Brain microvascular endothelial cell (primary cell): ENCODE measurements around the gene SMARCD3.

Experiments
- DNase-seq: peaks from one replicate; pipeline ENCODE4 v3.0.0-alpha.2; 2020
- H3K27ac ChIP-seq: fragments of 250-450 bp; sonication (Bioruptor Pico); 2 replicates; pipeline ENCODE4 v1.5.1; 2020; ENCODE audit warnings: mild to moderate bottlenecking, moderate library complexity
- H3K27me3 ChIP-seq: fragments of 250-450 bp; sonication (Bioruptor Pico); replicated peaks from 2 replicates; pipeline ENCODE4 v1.5.1; 2020; ENCODE audit warnings: mild to moderate bottlenecking
- H3K36me3 ChIP-seq: fragments of 250-450 bp; sonication (Bioruptor Pico); replicated peaks from 2 replicates; pipeline ENCODE4 v1.5.1; 2020; ENCODE audit warnings: mild to moderate bottlenecking
- H3K4me3 ChIP-seq: 2 replicates; pipeline ENCODE4 v1.5.1; 2011; ENCODE audit warnings: low read depth, mild to moderate bottlenecking, control low read depth, low read length, moderate library complexity
- CTCF ChIP-seq: IDR thresholded peaks from 2 replicates; pipeline ENCODE4 v1.5.1; 2011; ENCODE audit warnings: low read depth, mild to moderate bottlenecking, moderate library complexity, low read length, control low read depth, inconsistent platforms; ENCODE audit errors: missing control alignments
- in situ Hi-C: cut with HindIII; loops from 2 replicates; pipeline ENCODE4 v1.10.0; 2017; ENCODE audit warnings: low sequenced_read_pairs, low pct_ligation_motif_present

The SMARCD3 gene

GRCh38 chr7:151206914-151207313 is 41.6 kb downstream of the SMARCD3 start:
- H3K27ac ChIP-seq: no peak overlapping the region
- H3K36me3 ChIP-seq: no peaks in the 10 kb centered on the region
- TF ChIP-seq CTCF: no peak
- H3K4me3 ChIP-seq: no peak overlapping the region
- H3K27me3 ChIP-seq: peaks cover 10% of the 10 kb centered on the region
- no peak for DNase-seq
- in situ Hi-C loops: no loop called here

GRCh38 chr7:151205730-151206129 is 42.8 kb downstream of the SMARCD3 start:
- no peak overlapping the region for H3K27ac ChIP-seq
- no peak for TF ChIP-seq CTCF

GRCh38 chr7:151204383-151205032 is 44.0 kb downstream of the SMARCD3 start:
- H3K36me3 ChIP-seq: no peaks in the 10 kb centered on the region
- H3K27ac ChIP-seq: no peak overlapping the region
- H3K4me3 ChIP-seq: no peak overlapping the region
- TF ChIP-seq CTCF: no peak
- DNase-seq: no peak
- in situ Hi-C loops: no loop called here
- H3K27me3 ChIP-seq: peaks cover 14% of the 10 kb centered on the region

More at GRCh38 chr7:151205730-151206129, 42.8 kb downstream of the SMARCD3 start:
- no peak for DNase-seq
- Histone ChIP-seq H3K36me3 (no peaks in the 10 kb centered on the region), H3K27me3 (peaks cover 14% of the 10 kb centered on the region), H3K4me3 (no peak overlapping the region)
- in situ Hi-C loops: no loop called here

GRCh38 chr7:151202836-151203235 is 45.7 kb downstream of the SMARCD3 start:
- Histone ChIP-seq H3K27ac (no peak overlapping the region), H3K4me3 (no peak overlapping the region), H3K36me3 (no peaks in the 10 kb centered on the region), H3K27me3 (peaks cover 19% of the 10 kb centered on the region)
- no peak for DNase-seq
- TF ChIP-seq CTCF: no peak
- in situ Hi-C loops: no loop called here

GRCh38 chr7:151201751-151202150 is 46.7 kb downstream of the SMARCD3 start:
- peaks cover 23% of the 10 kb centered on the region for H3K27me3 ChIP-seq
- in situ Hi-C loops: no loop called here
- no peak overlapping the region for H3K27ac ChIP-seq
- no peak for TF ChIP-seq CTCF
- H3K36me3 ChIP-seq: no peaks in the 10 kb centered on the region
- H3K4me3 ChIP-seq: no peak overlapping the region
- no peak for DNase-seq

- no peak overlapping the region for H3K27ac ChIP-seq
- in situ Hi-C loops: no loop called here
- no peak overlapping the region for H3K4me3 ChIP-seq
- peaks cover 25% of the 10 kb centered on the region for H3K27me3 ChIP-seq
- DNase-seq: no peak
- H3K36me3 ChIP-seq: no peaks in the 10 kb centered on the region
- TF ChIP-seq CTCF: no peak
These were observed 47.1 kb downstream of the SMARCD3 start for GRCh38 chr7:151201344-151201743.
